Caco-2 (cell line): ENCODE data around the gene SEPTIN12. TPM values are rescaled to one million over a fixed set of nuclear protein-coding genes. Genes with fewer than 3 reads are reported as not detected.

ENCODE experiments used
- BruUV-seq: library from RNA; stranded (reverse); fragments of 400-500 nt; replicated peaks from 2 replicates; lab custom pipeline; 2021; lab: Mats Ljungman, UMichigan
- CTCF ChIA-PET: fragments of 300-600 bp; sonication (Branson Sonifier 250); formaldehyde crosslinking; loops from one replicate; lab custom pipeline; 2022; ENCODE audit warnings: antibody characterized with exemption; lab: Charles Lee
- POLR2A ChIA-PET: fragments of 300-600 bp; sonication (Branson Sonifier 250); formaldehyde crosslinking; loops from one replicate; lab custom pipeline; 2022; ENCODE audit warnings: antibody characterized with exemption; lab: Charles Lee
- DNase-seq, 2 experiments: peaks; one replicate each; pipeline versions ENCODE4 v3.0.0 to v3.0.0-alpha.2; 2020 to 2022
- H3K27me3 ChIP-seq: replicated peaks from 2 replicates; pipeline ENCODE4 v1.6.0; 2011; ENCODE audit warnings: low read length; ENCODE audit not compliant: control insufficient read depth, insufficient read depth
- H3K36me3 ChIP-seq: 2 replicates; pipeline ENCODE4 v1.5.1; 2011; ENCODE audit warnings: low read length; ENCODE audit not compliant: control insufficient read depth, insufficient read depth
- H3K4me1 ChIP-seq: fragments of 250-450 bp; sonication (Bioruptor Pico); 2 replicates; pipeline ENCODE4 v1.5.1; 2020; ENCODE audit warnings: mild to moderate bottlenecking
- H3K4me3 ChIP-seq: 2 replicates; pipeline ENCODE4 v1.5.1; 2011; ENCODE audit warnings: low read depth, mild to moderate bottlenecking, control low read depth, low read length
- H3K9me3 ChIP-seq: fragments of 250-450 bp; sonication (Bioruptor Pico); 2 replicates; pipeline ENCODE4 v1.5.1; 2020; ENCODE audit warnings: mild to moderate bottlenecking, moderate library complexity
- H3K27ac Mint-ChIP-seq: one replicate; pipeline ENCODE4 v1.8.0; 2022; ENCODE audit warnings: mixed read lengths; ENCODE audit not compliant: unreplicated experiment
- H3K27me3 Mint-ChIP-seq: one replicate; pipeline ENCODE4 v1.8.0; 2022; ENCODE audit warnings: mixed read lengths; ENCODE audit not compliant: insufficient read depth, unreplicated experiment
- H3K36me3 Mint-ChIP-seq: one replicate; pipeline ENCODE4 v1.8.0; 2022; ENCODE audit warnings: mild to moderate bottlenecking, mixed read lengths; ENCODE audit not compliant: insufficient read depth, unreplicated experiment
- H3K4me1 Mint-ChIP-seq: one replicate; pipeline ENCODE4 v1.8.0; 2022; ENCODE audit warnings: low read depth, mixed read lengths; ENCODE audit not compliant: unreplicated experiment
- H3K4me3 Mint-ChIP-seq: one replicate; pipeline ENCODE4 v1.8.0; 2022; ENCODE audit warnings: mild to moderate bottlenecking, moderate library complexity, mixed read lengths; ENCODE audit not compliant: unreplicated experiment
- H3K9me3 Mint-ChIP-seq: one replicate; pipeline ENCODE4 v1.8.0; 2022; ENCODE audit warnings: mixed read lengths; ENCODE audit not compliant: unreplicated experiment
- CTCF ChIP-seq, 2 experiments: fragments of 200-600 bp in 1 of 2; IDR thresholded peaks; 1 replicate in 1 of 2; 2 replicates in 1 of 2; pipeline versions ENCODE4 v1.5.1 to v1.8.0; 2011 to 2022; ENCODE audit warnings: antibody characterized with exemption in 1 of 2, control low read depth in 1 of 2, inconsistent platforms in 1 of 2, low read depth in 1 of 2, low read length in 1 of 2, mild to moderate bottlenecking in 1 of 2, moderate library complexity in 1 of 2; ENCODE audit not compliant: insufficient read depth in 1 of 2, severe bottlenecking in 1 of 2, unreplicated experiment in 1 of 2
- intact Hi-C: fragments of 100-400 bp; cut with micrococcal nuclease; formaldehyde crosslinking; loops from one replicate; pipeline ENCODE4 v1.10.0; 2022; ENCODE audit not compliant: unreplicated experiment
- total RNA-seq: library from RNA; stranded (reverse); gene quantifications from 2 replicates; pipeline ENCODE4 v1.2.3, GENCODE V29; 2022

SEPTIN12 gene
- total RNA-seq, 1 experiment from 2014 or later = not detected

DNA sequence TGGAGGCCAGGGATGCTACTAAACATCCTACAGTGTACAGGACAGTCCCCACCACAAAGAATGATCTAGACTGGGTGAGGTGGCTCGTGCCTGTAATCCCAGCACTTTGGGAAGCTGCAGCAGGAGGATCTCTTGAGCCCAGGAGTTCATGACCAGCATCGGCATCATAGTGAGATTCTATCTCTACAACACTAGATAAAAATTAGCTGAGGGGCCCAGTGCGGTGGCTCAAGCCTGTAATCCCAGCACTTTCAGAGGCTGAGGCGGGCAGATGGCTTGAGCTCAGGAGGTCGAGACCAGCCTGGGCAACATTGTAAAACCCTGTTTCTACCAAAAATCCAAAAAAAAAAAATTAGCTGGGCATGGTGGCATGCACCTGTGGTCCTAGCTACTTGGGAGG, 15.8 kb downstream of the SEPTIN12 start:
- POLR2A ChIA-PET = no interaction called here
- no peaks in the 10 kb centered on the region for H3K27me3 Mint-ChIP-seq
- BruUV-seq = no TSS peak

DNA sequence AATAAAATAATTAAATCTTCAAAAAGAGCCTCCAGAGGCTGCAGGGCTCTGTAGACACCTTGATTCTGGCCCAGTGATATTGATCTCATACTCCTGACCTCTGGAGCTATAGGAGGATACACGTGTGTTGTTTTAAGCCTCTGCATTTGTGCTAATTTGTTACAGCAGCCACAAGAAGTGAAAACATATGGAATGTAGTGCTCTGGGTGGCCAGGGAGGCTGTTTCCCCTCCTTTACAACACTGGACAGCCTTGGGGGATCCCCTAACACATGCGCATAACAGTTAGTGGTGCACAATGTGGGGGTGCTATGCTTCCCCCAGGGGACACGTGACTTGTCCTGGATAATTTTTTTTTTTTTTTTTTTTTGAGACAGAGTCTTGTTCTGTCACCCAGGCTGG, 16.5 kb downstream of the SEPTIN12 start:
- intact Hi-C loops = no loop called here
- peaks cover 9% of the 10 kb centered on the region for H3K36me3 Mint-ChIP-seq
- Histone ChIP-seq H3K4me1 (peaks cover 10% of the 10 kb centered on the region; the same call in 1 of the 2 replicates), H3K9me3 (no peaks in the 10 kb centered on the region), H3K36me3 (no peaks in the 10 kb centered on the region), H3K4me3 (no peak overlapping the region), H3K27me3 (no peaks in the 10 kb centered on the region)
- peaks cover 17% of the 10 kb centered on the region for H3K4me1 Mint-ChIP-seq
- H3K4me3 Mint-ChIP-seq = no peak overlapping the region
- no peak for DNase-seq
- no peaks in the 10 kb centered on the region for H3K27me3 Mint-ChIP-seq
- no peak for TF ChIP-seq CTCF (IDR thresholded peaks at IDR 0.05; ENCODE audit: insufficient read depth in 1 of 2, low read depth in 1 of 2, low read length in 1 of 2, severe bottlenecking in 1 of 2, unreplicated experiment in 1 of 2)
- no peak overlapping the region for H3K27ac Mint-ChIP-seq
- no TSS peak for BruUV-seq
- no peaks in the 10 kb centered on the region for H3K9me3 Mint-ChIP-seq
- CTCF ChIA-PET = no interaction called here
- POLR2A ChIA-PET = no interaction called here

More for the DNA sequence above, 15.8 kb downstream of the SEPTIN12 start:
- H3K27ac Mint-ChIP-seq = no peak overlapping the region
- H3K4me3 Mint-ChIP-seq = no peak overlapping the region
- no peak overlapping the region for H3K4me3 ChIP-seq
- CTCF ChIA-PET = no interaction called here
- no peak for TF ChIP-seq CTCF (IDR thresholded peaks at IDR 0.05; ENCODE audit: insufficient read depth in 1 of 2, low read depth in 1 of 2, low read length in 1 of 2, severe bottlenecking in 1 of 2, unreplicated experiment in 1 of 2)
- no peaks in the 10 kb centered on the region for H3K36me3 ChIP-seq
- H3K9me3 ChIP-seq = no peaks in the 10 kb centered on the region
- no peak for DNase-seq
- H3K36me3 Mint-ChIP-seq = peaks cover 9% of the 10 kb centered on the region
- no peaks in the 10 kb centered on the region for H3K9me3 Mint-ChIP-seq
- H3K4me1 Mint-ChIP-seq = peaks cover 17% of the 10 kb centered on the region
- intact Hi-C loops = no loop called here
- no peaks in the 10 kb centered on the region for H3K27me3 ChIP-seq
- H3K4me1 ChIP-seq = peaks cover 10% of the 10 kb centered on the region; the same call in 1 of the 2 replicates

DNA sequence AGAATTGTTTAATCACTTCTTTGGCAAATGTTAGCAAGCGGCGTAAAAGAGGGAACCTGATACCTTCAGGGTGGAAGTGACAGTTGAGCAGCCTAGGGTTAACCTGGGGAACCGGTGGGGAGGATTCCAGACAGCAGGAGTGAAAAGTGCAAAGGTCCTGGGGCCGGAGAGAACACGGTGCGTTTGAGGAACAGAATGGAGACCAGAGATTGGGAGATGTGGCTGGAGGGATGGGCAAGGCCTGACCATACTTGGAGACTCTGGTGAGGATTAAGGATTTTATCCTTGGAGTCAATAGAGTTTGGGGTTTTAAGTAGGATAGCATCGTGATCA, 18.9 kb downstream of the SEPTIN12 start:
- Histone ChIP-seq H3K4me3 (peak overlapping the region; percentile 66), H3K27me3 (no peaks in the 10 kb centered on the region), H3K4me1 (peaks cover 10% of the 10 kb centered on the region; the same call in 1 of the 2 replicates), H3K36me3 (no peaks in the 10 kb centered on the region), H3K9me3 (no peaks in the 10 kb centered on the region)
- Mint-ChIP-seq H3K4me3 (peak overlapping the region; percentile 77), H3K27me3 (no peaks in the 10 kb centered on the region), H3K9me3 (no peaks in the 10 kb centered on the region), H3K36me3 (peaks cover 9% of the 10 kb centered on the region), H3K27ac (no peak overlapping the region), H3K4me1 (peaks cover 17% of the 10 kb centered on the region)
- no peak for TF ChIP-seq CTCF (IDR thresholded peaks at IDR 0.05; ENCODE audit: insufficient read depth in 1 of 2, low read depth in 1 of 2, low read length in 1 of 2, severe bottlenecking in 1 of 2, unreplicated experiment in 1 of 2)
- ChIA-PET CTCF (interaction anchor here (0.6 to 2.1 kb wide), 2 partner anchors 35 to 169 kb away, joined by 3 to 7 read pairs; partner anchors contain the start of genes ANKS3 and DNAAF8), POLR2A (interaction anchor here (0.7 to 1.7 kb wide), 4 partner anchors 19 to 295 kb away, joined by 3 to 20 read pairs (median 5); partner anchors contain the start of genes ANKS3, DNAAF8, NMRAL1 and SEPTIN12)
- no TSS peak for BruUV-seq
- DNase-seq = no peak
- intact Hi-C loops = loop anchor here (2.0 kb wide), 2 partner anchors 20 to 34 kb away; partner anchors contain the start of genes ANKS3, DNAAF8 and SEPTIN12
